Activated T-cell treated with anti-CD3 and anti-CD28 coated beads, Interleukin-2, amount 50 U/mL, for 48 hours (primary cell): ENCODE results near the gene C9orf153.
"Not testable (repeated sequence)": the region's sequence is repeated elsewhere in the genome, so short reads cannot be mapped to it uniquely, and the experiment has no call there.

Source experiments
- DNase-seq, 2 experiments: peaks; one replicate each; pipeline ENCODE4 v3.0.0-alpha.2; 2020

Gene C9orf153

DNA sequence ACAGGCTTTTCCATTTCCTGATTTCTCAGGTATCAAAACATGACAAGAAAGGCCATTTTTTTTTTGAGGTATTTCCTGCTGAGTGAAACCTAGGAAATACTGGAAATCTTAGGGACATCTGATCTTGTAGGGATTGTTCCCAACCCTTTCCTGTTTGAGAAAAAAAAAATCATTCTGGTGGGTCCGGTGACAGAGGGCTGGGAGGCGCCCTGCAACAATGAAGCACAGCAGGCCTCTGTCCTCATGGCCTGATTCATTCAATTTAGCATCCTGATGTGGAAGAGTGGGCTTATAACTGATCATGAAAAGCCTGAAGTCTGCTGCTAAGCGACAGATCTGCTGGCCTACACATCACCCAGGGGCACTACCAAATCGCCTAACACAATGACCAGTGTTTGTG lies 3.0 kb upstream of the C9orf153 start:
- DNase-seq = no peak

DNA sequence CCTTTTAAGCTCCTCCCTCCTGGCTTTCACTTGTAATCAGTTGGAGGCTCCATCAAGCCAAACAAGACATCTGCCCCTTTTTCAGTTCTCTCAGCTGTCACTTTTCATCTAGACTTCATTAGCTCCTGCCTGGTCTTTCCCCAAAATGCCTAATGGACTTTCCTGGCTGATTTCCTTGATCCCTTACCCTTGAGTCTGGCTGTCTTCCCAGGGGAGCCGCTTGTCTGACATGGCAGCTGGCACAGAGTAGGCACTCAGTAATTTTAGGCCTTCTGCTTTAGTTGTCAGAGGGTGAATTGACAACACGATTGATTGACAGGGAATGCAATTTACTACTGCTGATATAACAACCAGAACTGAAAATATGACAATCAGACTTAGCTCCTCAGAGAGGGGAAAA lies 2.1 kb downstream of the C9orf153 start:
- DNase-seq = no peak

DNA sequence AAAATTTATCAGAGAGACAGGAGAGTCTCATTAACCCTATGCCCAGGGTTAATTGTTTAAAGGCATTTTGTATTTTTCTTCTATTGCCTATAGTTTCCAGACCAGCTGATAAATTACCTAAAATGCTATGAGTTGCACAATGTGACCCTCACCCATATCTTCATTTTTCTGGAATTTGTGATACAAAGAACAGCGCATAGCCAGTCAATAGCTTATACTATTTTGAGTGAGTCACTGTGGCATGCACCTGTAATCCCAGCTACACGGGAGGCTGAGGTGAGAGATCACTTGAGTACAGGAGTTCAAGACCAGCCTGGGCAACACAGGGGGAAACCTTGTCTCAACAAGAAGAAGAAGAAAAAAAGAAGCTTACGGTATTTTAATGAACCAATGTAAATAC lies 2.8 kb downstream of the C9orf153 start:
- DNase-seq = no peak

DNA sequence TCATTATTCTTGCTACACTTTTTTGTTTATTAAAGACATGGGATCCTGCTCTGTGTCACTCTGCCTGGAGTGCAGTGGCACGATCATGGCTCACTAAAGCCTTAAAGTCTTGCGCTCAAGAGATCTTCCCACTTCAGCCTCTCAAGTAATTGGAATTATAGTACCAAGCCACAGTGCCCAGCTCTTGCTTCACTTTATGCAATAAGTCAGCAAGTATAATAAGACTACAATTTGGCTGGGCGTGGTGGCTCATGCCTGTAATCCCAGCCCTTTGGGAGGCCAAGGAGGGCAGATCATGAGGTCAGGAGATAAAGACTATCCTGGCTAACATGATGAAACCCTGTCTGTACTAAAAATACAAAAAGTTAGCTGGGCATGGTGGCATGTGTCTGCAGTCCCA lies 5.9 kb downstream of the C9orf153 start:
- DNase-seq = no peak

DNA sequence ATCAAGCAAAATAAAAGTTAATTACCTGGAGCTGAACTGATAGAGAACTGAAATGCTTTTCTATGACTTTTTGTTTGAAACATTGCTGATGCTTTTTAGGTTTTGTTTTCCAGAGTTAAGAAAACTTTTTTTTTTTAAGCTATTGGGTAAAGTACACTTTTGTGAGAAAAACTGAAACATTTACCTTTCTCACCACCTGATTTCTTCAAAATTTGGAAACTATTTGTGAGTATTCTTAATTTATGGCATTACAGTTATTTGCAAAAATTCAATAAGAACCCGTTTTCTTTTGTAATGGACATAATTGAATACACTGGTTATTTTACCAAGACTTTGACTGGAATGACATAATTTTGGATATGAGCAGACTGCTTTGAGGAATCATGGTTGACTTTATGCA lies 6.6 kb downstream of the C9orf153 start:
- DNase-seq = no peak

DNA sequence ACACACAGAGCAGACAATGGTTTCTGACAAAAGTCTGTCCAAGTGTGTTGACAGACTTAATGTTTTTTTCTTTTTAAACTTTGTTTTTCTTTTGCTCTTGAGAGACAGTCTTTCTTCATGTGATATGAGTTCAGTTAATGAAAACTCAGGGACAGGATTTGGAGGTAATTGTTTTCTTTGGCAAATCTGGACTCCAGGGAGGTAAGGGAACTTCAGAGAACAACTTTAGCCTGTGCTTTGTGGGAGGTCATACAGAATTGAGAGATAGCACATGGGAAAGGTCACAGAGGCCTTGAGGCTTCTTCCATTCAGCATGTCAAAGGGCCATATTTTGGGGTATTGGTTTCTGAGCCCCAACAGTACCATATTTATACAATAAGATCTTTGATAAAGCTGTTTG lies 9.3 kb downstream of the C9orf153 start:
- no peak for DNase-seq

DNA sequence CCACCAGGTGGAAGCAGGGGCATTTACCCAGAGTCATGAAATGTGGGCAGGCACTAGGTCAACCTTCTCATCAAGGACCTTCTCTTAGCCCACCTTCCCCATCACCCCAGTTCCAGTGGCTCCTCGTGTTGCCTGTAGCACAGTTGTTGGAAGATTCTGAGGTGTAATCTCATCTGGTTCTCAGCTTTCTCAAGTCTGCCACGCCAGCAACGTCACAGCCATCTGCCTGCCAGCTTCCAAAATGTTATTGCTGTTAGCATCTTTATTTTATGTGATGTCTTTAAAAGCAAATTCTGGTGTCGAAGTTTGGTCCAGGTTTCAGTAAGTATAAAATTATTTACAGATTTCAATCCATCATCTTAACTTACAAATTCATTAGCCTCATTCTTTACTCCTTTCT lies 10.7 kb downstream of the C9orf153 start:
- no peak for DNase-seq

DNA sequence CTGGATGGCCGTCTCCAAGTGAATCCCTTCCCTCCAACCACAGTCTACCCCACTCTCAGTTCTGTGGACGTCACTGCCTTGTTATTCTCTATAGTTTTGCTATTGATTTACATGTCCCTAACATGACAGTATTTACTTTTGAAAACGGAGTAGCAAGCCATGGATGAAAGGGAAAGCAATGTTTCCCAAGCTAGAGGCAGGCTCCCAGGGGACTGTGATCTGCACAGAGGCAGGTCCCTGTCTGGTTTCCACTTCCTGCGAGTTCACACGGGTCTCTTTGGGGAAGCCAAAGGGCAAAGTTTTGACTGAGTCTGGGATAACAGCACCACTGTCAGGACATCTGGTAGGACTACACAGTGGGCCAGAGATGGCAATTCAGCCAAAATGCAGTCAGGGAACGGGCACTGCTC lies 12.7 kb downstream of the C9orf153 start:
- no peak for DNase-seq

DNA sequence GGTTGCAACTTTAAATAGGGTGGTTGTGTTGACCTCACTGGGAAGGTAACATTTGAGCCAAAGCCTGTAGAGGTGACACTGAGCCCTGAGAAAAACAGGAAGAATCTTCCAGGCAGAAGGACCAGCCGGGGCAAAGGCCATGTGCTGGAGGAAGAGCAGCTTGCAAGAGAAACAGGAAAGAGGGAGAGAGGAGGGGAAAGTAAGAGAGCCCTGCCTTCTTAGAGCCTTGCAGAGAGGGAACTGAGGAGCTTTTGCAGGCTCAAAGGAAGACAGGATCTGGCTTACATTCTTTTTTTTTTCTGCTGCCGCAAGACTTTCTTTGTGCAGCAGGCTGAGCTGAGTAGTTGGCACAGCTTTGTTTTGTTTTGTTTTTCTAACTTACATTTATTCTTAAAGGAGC lies 17.4 kb downstream of the C9orf153 start:
- no peak for DNase-seq

DNA sequence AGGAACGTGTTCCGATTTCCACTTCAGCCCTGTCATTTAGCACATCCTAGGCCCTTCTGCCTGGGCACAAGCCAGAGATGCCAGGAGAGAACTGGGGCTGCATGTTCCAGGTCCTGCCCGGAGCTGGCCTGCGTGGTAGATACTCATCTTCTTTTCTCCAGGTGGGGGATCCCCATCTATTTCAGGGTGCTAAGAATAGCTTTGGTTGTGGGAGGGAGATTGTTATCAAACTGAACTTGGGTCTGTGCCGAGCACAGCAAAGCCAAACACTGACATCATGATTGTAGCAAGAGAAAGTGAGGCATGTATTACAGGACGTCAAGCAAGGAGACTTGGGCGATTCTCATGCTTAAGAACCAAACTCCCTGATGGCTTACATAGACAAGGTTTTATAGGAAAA lies 18.2 kb downstream of the C9orf153 start:
- peak in 1 of 2 experiments; percentile 27 for DNase-seq

DNA sequence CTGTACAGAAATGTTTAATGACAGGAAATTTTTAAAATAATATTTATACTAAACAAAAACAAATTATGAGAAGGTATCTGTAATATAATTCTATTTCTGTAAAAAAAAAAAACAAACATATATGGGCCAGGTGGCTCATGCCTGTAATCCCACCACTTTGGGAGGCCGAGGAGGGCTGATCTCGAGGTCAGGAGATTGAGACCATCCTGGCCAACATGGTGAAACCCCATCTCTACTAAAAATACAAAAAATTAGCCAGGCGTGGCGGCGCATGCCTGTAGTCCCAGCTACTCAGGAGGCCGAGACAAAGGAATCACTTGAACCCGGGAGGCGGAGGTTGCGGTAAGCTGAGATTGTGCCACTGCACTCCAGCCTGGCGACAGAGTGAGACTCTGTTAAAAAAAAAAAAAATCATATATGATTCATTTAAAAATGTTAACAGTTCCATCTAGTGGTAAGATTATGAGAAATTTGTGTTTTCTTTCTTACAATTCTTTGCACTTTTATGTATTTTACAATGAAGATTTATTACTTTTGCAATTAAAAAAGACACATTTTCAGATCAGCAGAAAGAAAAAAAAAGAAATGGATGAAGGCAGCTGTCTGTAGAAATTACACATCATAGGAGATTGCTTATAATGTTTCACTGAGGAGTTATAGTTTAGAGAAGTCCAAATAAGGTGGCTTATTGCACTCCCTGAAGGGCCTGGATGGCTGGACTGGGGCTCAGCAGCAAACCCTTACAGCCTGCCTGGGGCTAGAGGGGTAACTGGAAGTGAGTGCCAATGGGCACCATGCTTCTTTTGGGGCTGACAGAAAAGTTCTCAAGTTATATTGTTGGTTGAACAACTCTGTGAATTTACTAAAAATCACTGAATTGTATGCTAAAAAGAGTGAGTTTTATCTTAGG lies 20.3 kb downstream of the C9orf153 start:
- no peak for DNase-seq

DNA sequence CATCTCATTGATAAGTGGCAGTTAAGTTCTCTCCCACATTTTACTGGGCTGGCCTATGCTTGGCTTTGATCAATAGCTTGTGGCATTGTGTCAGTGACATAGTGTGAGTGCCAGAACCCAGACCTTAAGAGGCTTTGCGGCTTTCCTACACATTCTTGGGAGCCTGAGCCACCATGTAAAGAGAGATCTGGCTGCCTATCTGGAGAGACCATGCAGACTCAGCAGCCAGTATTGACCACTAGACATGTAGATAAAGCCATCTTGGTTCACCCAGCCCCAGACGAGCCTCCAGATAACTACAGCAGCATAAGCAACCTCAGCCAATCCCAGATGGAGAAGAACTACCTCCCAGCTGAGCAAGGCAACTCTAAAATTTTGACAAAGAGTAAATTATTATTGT lies 28.6 kb downstream of the C9orf153 start:
- DNase-seq = no peak

DNA sequence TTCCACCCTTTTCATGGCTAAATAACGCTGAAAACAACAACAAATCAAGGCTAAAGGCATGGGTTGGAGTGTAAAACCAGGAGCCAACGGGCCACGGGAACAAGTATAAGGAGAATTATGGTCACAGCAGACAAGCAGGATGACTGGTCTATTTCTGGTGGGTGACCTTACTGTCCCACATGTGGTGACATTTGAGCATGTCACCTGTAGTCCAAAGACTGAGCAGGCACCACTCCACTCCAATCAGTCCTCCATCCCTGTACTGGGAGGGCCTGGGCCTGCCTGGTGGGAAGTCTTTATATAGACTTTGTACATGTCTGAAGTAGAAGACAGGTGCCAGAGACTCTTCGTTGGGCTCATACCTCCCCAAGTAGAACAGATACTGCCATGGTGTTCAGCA lies 36.8 kb downstream of the C9orf153 start:
- DNase-seq = no peak

DNA sequence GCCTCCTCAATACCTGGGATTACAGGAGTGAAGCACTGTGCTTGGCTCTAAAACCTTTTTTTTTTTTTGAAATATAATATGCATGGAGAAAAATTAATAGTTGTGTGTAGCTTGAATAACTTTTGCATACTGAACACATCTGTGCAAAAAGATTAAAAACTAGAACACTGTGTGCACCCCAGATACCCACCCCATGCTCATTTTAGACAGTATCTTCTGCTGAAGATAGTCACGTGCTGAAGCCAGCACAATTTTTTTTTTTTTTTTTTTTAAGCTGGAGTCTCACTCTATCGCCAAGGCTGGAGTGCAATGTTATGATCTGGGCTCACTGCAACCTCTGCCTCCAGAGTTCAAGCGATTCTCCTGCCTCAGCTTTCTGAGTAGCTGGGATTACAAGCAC lies 39.9 kb downstream of the C9orf153 start:
- DNase-seq = no peak

DNA sequence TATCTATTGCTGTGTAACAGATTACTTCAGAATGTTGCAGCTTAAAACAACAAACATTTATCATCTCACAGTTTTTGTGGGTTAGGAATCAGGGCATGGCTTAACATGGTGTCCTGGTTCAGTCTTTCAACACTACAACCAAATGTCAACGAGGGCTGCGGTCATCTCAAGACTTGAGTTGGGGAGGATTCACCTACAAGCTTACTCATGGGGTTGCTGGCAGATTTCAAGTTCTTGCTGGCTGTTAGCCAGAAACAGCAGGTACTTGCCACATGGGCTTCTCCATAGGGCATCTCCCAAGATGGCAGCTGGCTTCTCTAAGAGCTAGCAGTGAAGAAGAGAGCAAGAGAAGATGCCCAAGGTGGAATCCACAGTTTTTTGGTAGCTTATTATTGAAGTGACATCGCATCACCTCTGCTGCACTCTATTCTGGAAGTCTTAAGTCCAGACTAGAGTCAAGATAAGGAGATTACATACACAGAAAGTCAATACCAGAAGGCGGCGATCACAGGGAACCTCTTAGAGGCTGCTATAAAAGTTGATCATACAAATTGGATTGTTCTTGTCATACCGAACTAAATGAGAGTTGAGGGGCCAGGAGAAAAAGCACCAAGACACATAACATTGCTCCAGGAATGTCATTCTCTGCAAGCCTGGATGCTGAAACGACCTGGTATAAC lies 42.2 kb downstream of the C9orf153 start:
- no peak for DNase-seq

DNA sequence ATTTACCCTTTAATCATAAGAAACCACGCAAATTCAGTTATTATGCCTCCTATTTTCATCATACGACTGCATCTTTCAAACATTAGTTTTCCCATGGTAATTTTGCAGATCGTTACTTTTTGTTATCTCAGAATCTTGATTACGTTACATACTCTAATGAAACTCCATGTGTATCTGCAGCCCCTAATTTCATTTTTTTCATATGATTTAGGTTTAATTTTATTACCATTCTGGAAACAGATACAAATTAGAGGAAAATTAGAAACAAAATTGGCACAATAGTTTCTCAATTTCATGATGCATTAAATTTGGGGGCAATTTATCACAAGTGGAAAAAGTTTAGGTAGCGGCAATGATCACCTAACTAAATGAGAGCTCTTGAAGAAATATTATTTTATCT lies 52.3 kb downstream of the C9orf153 start:
- no peak for DNase-seq

DNA sequence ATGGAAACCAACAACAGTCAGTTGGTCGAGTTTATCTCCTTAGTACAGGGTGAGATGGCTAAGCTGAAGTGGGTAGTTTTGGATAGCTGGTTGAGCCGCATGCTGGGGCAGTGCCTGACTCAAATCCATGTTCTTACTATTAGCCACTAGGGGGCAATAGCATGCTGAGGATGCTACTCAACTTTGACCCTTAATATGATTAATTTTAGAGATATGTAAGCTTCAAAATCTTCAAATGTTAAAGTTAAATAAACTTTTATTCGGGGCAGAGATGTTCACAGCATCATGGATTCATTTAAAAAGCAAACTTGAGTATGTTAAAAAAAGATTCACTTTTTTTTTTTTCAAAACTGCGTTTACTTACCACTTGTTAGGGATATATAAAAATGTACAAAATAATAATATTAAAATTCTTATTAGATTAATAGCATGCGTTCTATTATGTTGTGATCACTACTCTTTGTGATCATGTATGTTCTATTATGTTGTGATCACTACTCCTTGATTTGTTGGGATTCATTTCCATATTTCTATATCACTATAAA lies 57.0 kb downstream of the C9orf153 start:
- DNase-seq = peak in 1 of 2 experiments; percentile 24

DNA sequence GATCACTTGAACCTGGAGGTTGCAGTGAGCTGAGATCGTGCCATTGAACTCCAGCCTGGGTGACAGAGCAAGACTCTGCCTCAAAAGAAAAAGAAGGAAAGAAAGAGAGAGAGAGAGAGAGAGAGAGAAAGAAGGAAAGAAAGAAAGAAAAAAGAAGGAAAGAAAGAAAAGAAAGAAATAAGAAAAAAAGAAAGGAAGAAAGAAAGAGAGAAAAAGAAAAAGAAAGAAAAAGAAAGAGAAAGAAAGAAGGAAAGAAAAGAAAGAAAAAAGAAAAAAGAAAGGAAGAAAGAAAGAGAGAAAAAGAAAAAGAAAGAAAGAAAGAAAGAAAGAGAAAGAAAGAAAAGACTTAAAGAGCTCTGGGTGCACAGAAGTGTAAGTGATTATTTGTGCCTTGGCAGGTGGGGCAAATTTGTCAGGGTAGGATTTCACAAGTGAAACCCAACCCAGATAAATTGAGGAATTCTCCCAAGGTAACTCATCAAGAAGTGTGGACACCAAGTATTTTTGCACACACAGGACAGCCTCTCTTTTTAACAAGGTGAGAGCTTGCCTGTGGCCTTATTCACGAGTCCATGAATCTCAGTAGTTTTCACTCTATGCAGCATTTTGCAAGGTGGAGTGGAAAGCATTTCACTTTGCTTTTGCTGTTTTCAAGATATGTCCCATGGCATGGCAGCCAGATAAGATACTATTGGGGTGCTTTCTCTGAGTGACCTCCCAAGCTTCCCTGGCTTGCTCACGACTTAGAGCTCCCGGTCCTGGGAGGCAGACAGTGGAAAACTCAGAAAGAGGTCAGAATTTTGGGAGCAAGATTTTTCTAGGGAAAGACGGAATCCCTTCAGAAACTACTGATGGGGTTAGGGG lies 57.8 kb downstream of the C9orf153 start:
- no peak for DNase-seq

DNA sequence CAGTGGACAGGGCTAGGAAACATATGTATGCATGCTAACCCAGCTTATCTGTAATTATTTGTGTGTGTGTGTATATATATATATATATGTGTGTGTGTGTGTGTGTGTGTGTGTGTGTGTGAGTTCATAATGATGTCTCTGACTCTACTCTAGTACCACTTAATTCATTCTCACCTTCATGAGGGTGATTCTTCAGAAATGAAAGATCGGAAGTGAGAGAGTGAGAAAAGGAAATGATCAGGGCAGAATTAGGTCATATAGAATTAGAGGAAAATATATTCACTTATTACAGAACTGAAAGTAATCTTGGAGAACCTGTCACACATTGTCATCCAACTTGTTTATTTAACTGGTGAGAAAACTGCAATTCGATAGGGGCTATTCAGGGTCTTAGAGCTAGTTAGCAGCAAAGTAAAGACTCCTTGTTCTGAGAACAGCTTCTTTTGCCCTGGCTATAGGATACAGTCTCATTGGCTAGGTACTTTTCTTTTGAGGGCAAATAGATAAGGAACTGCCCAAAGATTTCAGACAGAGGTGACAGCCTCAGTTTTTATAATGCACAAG lies 58.8 kb downstream of the C9orf153 start:
- no peak for DNase-seq

DNA sequence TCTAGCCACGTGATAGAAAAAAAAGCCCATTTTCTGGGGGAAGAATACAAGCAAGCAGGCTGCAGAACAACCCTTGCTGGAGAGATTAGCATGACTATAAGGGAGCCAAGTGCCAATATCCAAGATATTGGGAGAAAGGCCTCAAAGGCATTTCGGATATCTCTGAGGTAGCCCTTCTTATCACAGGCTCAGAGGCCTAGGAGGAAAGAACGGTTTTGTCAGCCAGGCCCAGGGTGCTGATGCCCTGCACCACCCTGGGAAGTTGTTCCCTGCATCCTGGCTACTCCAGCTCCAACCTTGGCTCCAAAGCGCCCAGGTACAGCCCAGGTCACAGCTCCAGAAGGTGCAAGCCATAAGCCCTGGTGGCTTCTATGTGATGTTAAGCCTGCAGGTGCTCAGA lies 66.4 kb downstream of the C9orf153 start:
- DNase-seq = no peak

DNA sequence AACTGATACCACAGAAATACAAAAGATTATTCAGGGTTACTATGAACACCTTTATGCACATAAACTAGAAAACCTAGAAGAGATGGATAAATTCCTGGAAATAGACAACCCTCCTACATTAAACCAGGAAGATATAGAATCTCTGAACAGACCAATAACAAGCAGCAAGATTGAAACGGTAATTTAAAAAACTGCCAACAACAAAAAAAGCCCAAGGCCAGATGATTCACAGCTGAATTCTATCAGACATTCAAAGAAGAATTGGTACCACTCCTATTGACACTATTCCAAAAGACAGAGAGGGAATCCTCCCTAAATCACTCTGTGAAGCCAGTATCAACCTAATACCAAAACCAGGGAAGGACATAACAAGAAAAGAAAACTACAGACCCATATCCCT lies 68.8 kb downstream of the C9orf153 start:
- not testable (repeated sequence) for DNase-seq

DNA sequence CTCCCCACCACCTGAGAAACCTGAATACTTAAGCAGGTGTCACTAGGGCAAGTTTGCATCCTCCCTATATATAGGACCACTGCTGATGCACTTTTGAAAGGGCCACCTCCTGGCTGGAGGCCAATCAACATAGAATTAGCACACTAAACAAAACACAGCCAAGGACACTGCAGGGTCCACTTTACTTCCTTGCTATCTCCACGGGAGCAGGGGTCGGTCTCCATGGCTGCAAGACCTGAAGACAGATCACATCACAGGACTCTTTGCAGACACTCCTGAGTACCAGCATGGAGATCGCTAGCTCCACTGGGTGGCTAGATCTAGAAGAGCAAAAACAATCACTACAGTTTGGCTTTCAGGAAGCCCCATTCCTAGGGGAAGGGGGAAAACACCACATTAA lies 72.3 kb downstream of the C9orf153 start:
- no peak for DNase-seq

DNA sequence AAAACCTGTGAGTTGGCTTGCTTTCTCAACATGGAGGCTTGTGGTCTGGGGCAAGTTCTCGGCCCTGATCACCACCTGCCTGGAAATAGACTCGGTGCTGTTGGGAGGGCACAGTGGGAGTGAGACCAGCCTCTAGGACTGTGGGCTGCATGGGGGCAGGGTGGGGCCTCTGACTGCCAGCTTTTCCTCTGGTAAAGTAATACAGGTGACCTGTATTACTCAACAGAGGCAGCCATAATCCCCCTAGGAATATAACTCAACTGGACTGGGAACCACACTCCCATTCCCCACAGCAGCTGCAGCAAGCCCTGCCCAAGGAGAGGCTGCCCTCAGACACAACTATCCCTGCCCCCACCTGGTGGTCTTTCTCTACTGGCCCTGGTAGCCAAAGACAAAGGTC lies 72.8 kb downstream of the C9orf153 start:
- no peak for DNase-seq
